Adrenal gland (tissue), 5 donors: Measurements from ENCODE around the gene ATP6V1F.

Source experiments
- POLR2A ChIP-seq, 2 donors: fragments of 450-650 bp; IDR thresholded peaks; one replicate each; pipeline ENCODE4 v1.6.1; 2017; ENCODE audit warnings: antibody characterized with exemption in 2 of 2, mild to moderate bottlenecking in 2 of 2, moderate library complexity in 1 of 2
- TF ChIP-seq, protein P1 (sequence below), 6 experiments: fragments of 450-650 bp in 4 of 6; fragments of 200-600 bp in 2 of 6; sonication (generic) in 1 of 6; IDR thresholded peaks; 1 replicate in 5 of 6; 2 replicates in 1 of 6; pipeline versions ENCODE4 v1.5.1 to v1.8.0; 2016 to 2021; ENCODE audit warnings: antibody characterized with exemption in 6 of 6, mild to moderate bottlenecking in 2 of 6, moderate library complexity in 1 of 6
- donor health status: DM: no; HTN: no; CAD: no.

GRCh38 chr7:128876586-128876977, 13.9 kb downstream of the ATP6V1F start:
- TF ChIP-seq, protein P1, sequence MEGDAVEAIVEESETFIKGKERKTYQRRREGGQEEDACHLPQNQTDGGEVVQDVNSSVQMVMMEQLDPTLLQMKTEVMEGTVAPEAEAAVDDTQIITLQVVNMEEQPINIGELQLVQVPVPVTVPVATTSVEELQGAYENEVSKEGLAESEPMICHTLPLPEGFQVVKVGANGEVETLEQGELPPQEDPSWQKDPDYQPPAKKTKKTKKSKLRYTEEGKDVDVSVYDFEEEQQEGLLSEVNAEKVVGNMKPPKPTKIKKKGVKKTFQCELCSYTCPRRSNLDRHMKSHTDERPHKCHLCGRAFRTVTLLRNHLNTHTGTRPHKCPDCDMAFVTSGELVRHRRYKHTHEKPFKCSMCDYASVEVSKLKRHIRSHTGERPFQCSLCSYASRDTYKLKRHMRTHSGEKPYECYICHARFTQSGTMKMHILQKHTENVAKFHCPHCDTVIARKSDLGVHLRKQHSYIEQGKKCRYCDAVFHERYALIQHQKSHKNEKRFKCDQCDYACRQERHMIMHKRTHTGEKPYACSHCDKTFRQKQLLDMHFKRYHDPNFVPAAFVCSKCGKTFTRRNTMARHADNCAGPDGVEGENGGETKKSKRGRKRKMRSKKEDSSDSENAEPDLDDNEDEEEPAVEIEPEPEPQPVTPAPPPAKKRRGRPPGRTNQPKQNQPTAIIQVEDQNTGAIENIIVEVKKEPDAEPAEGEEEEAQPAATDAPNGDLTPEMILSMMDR (IDR thresholded peaks at IDR 0.05), result no peak
- TF ChIP-seq POLR2A (IDR thresholded peaks at IDR 0.05), result no peak
